H4 (cell line): ENCODE data around the gene RALB. TPM values are rescaled to one million over a fixed set of nuclear protein-coding genes. Genes with fewer than 3 reads are reported as not detected.
"Not testable (repeated sequence)": the region's sequence is repeated elsewhere in the genome, so short reads cannot be mapped to it uniquely, and the experiment has no call there.

Experiments
- DNase-seq: peaks from one replicate; pipeline ENCODE4 v3.0.0-alpha.2; 2015; ENCODE audit warnings: low spot score
- total RNA-seq: library from RNA; depleted of rRNA; stranded (reverse); fragments of >200 nt; shearing (Covaris generic); gene quantifications from 2 replicates; pipeline ENCODE4 v1.2.3, GENCODE V29; 2014

The RALB gene
- total RNA-seq, 1 experiment from 2014 or later: 34.4 TPM

DNA sequence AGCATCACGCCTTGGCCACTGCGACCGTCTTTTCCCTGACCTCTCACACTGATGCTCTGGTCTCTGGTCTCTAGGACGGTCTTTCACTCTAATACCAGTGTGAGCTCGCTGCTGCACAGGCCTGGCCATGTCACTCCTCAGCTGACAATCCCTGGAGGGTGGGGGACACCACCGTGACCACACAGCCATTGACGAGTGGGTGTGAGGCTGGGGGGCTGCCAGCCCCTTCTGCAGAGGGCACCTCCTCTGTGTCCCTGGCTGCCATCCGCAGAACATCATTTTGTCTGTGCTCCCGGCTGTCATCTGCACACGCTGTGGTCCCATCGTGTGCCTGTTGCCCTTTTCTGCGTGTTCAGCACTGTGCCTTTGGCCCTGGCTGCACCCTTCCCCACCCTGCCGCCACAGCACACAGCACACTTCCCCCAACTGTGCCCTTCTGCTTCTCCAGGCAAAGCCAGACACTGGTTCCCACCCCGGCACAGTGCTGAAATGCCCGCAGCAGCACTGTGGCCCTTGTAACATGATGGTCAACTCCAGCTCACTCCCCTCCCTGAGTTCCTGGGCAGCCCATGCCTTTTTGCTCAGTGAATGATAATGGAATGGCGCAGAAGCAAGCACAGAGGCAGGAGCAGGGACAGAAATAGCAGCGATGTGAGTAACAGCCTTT is 62.8 kb downstream of the RALB start:
- no peak for DNase-seq

- DNase-seq: no peak
Observed at GRCh38 chr2:120316071-120316470, 63.4 kb downstream of the RALB start.

GRCh38 chr2:120316528-120317179 is 64.0 kb downstream of the RALB start:
- DNase-seq: no peak

- no peak for DNase-seq
Observed at GRCh38 chr2:120317180-120317533, 64.5 kb downstream of the RALB start.

DNA sequence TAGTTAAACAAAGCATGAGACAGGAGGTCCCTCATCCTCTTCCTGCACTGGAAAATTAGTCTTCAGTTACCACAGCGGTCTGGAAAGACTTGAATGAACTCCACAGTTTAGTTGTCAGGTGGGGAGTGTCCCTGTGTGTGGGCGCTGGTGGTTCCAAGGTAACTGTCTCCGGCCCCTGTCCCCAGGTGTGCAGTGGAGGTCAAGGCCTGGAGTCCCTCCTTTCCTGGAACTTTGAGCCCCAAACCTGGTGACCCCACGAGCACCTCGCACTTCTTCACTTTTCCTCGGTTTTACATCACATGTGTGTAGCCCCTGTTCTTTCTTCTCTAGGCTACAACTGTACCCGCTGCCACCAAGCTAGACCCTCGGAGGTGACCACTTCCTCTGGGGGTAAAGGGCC is 65.3 kb downstream of the RALB start:
- no peak for DNase-seq

GRCh38 chr2:120318626-120319025 is 66.0 kb downstream of the RALB start:
- no peak for DNase-seq

DNA sequence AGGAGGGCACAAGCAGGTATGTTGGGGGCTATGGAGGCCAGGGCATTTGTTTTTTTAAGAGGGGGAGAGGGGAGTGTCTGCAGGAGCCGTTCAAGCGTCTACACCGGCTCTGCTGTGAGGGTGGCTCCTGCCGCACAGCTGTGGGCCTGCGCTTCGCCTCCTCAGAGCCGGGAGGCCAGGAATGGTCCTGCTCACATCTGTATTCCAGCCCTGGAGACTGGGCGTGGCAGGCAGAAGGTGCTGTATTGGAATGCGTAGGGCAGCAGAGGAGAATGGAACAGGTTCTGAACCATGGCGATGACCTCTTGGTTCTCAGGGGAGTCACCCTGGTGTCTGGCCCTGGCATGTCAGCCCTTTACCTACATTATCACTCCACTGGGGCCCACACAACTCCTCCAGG is 66.5 kb downstream of the RALB start:
- DNase-seq: no peak

GRCh38 chr2:120319686-120320317 is 67.2 kb downstream of the RALB start:
- no peak for DNase-seq

- DNase-seq: no peak
Observed at GRCh38 chr2:120320318-120320851, 67.7 kb downstream of the RALB start.

DNA sequence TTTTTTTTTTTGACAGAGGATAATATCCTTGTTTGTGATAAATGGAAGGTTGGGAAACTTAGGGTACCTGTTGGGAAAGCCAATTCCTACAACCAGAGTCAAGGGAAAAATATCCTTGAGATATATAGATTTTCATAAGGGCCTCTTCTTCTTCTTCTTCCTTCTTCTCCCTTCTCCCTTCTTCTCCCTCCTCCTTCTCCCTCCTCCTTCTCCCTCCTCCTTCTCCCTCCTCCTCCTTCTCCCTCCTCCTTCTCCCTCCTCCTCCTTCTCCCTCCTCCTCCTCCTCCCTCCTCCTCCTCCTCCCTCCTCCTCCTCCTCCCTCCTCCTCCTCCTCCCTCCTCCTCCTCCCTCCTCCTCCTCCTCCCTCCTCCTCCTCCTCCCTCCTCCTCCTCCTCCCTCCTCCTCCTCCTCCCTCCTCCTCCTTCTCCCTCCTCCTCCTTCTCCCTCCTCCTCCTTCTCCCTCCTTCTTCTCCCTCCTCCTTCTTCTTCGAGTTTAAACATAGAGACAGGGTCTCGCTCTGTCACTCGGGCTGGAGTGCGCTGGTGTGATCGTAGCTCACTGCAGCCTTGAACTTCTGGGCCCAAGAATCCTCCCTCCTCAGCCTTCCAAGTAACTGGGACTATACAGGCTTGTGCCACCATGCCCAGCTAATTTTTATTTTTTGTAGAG is 68.4 kb downstream of the RALB start:
- DNase-seq: not testable (repeated sequence)

DNA sequence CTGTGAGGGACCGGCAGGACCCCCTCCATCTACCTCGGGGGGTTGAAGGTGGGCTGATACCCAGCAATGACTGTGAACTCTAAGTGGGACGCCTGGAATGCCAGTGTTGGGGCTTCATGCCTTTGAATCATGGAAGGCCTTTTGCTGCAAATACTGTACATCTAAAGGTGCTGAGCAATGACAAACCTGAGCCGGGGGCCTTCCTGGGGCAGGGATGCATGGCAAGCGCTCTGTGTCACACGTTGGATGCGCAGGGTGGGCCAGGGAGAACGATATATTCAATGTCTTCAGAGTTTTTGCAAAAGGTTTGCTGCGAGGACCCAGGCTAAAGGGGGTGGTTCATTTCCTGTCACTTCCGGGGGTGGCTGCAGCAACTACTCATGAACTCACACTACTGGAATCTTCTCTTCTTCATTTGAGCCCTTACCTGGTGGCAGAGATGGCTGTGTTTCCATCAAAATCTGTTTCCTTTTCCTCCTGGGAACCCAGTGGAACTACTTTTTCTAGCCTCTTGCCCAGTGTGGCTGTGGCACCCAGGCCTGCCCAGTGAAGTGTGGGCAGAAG is 69.2 kb downstream of the RALB start:
- no peak for DNase-seq

- no peak for DNase-seq
Observed at GRCh38 chr2:120322329-120322728, 69.7 kb downstream of the RALB start.

DNA sequence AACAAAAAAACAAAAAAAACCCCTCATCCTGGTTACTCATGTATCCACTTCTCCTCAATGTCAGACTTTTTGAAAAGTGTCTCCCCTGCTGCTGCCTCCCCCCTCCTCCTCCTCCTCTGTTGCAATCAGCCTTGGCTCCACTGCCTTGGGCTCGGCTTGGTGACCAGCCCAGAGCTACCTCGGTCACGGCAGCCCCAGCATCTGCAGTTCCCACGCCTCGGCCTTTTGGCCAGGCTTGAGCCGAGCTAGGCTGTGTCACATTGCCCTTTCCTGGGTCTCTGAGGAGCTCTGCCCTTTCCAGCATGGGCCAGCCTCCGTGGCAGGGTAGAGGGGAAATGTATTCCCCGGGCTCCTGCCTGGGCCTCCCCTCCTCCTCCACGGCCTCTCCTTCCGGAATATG is 70.6 kb downstream of the RALB start:
- no peak for DNase-seq

DNA sequence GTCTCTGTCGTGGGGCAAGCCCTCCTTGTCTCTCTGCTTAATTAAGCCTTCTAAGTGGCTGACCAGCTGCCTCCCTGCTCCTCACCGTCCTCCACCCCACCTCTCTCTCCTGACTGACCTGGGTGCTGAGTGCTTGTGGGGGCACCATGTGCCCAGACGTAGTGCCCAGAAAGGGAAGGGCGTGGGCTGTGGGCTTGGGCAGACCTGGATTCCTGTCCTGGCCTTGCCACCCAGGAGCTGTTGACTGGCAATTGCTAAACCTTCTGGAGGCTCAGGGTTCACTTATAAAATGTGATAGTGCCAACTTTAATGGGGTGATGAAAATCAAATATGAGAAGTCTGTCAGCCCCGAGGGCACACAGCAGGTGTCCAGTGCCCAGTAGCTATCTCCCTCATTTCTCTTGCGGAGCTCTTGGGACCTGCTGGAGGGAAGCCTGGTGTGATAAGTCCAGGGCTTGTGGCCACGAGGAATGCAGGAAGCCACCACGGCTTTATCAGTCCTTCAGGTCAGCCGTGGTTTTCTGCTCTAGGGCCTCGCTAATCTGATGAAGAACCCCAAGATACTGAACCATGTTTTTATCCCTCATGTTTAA is 71.3 kb downstream of the RALB start:
- no peak for DNase-seq

GRCh38 chr2:120324933-120325332 is 72.3 kb downstream of the RALB start:
- DNase-seq: no peak

- no peak for DNase-seq
Observed at GRCh38 chr2:120326066-120326465, 73.4 kb downstream of the RALB start.

DNA sequence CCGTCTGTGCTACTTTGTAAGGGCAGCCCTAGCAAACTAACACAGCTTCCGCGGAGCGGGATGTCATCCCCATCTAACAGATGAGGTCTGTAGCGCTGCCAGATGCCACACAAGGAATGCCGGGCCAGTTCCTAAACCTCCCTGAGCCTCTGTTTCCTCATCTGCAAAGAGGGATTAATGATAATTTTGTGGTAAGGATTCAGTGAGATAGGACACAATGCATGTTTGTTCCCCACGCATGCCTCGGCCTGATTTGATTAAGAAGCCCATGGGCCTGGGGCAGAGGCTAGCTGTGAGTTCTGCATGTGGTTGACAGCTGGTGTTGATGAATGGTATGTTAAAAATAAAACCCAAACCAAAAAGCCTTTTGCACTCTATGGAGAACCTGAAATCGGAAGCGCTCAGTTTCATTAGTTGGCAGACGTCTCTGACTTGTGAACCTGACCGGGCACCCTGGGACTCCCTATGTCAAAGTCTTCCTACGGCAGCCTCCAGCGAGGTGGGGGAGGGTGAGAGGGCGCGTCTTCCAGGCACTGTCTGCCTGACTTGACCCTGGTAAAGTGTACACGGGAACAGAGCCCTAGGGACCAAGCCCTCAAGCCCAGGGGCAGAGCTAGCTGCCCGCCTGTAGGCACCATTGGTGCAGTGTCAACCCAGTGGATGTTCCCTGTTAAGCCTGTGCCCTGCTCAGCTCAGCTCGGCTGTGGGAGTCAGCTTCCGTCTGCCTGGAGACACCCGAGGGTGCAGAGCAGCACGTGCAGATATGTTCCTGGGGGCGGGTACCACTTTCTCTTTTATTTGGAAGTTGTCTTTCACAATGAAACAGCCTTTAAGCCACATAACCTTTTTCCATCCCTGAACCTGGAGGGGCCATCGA is 78.5 kb downstream of the RALB start:
- no peak for DNase-seq

- DNase-seq: no peak
Observed at GRCh38 chr2:120331903-120332302, 79.3 kb downstream of the RALB start.

DNA sequence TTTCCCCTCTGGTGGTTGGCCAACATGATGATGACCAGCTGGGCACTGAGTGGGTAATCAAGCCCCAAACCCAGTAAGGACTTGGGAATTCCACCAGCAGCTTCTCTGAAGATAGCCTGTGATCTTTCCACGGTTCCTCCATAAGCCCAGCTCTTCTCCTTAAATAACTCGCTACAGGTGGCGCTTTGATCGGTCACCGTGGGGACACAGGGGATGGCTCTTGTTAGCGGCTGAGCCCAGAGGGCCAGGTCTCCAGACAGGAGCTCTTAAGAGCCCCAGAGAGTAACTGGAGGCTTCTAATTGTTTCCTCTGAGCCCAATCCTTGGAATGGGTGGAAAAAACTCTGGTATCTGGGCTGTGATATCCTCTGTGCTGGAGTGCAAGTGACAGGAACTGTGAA is 79.7 kb downstream of the RALB start:
- DNase-seq: no peak

- no peak for DNase-seq
Observed at GRCh38 chr2:120334068-120334467, 81.4 kb downstream of the RALB start.

- DNase-seq: no peak
Observed at GRCh38 chr2:120336749-120337148, 84.1 kb downstream of the RALB start.
